Ascending aorta (tissue), 2 donors: ENCODE data around the gene PNO1. TPM values are rescaled to one million over a fixed set of nuclear protein-coding genes. Genes with fewer than 3 reads are reported as not detected.
"Not testable (repeated sequence)": the region's sequence is repeated elsewhere in the genome, so short reads cannot be mapped to it uniquely, and the experiment has no call there.

Experiments used
- DNase-seq, 2 donors: peaks; one replicate each; pipeline ENCODE4 v3.0.0-alpha.2; 2019; ENCODE audit warnings: low spot score in 2 of 2
- H3K27ac ChIP-seq, 2 donors: fragments of 200-600 bp; sonication (generic); one replicate each; pipeline ENCODE4 v1.5.1; 2016 to 2017; ENCODE audit warnings: mild to moderate bottlenecking in 1 of 2
- H3K27me3 ChIP-seq: fragments of 200-600 bp; sonication (generic); one replicate; pipeline ENCODE4 v1.5.1; 2017
- H3K36me3 ChIP-seq, 2 donors: fragments of 200-600 bp; sonication (generic); one replicate each; pipeline ENCODE4 v1.5.1; 2016
- H3K4me1 ChIP-seq, 2 donors: fragments of 200-600 bp; sonication (generic); one replicate each; pipeline ENCODE4 v1.5.1; 2016 to 2017; ENCODE audit warnings: mild to moderate bottlenecking in 1 of 2
- H3K4me3 ChIP-seq, 2 donors: fragments of 200-600 bp; sonication (generic); one replicate each; pipeline ENCODE4 v1.5.1; 2016 to 2017; ENCODE audit warnings: mild to moderate bottlenecking in 1 of 2
- H3K9me3 ChIP-seq, 2 donors: fragments of 200-600 bp; sonication (generic); one replicate each; pipeline ENCODE4 v1.5.1; 2016
- intact Hi-C: fragments of 100-400 bp; cut with DNase I; formaldehyde crosslinking; loops from one replicate; pipeline ENCODE4 v1.15.1; 2023
- total RNA-seq: library from RNA; depleted of rRNA; stranded (reverse); fragments of >200 nt; gene quantifications from one replicate; pipeline ENCODE4 v1.1.0, GENCODE V29; 2016
- TF ChIP-seq, protein P1 (sequence below), 3 experiments: fragments of 200-600 bp in 2 of 3; fragments of 450-650 bp in 1 of 3; sonication (generic) in 2 of 3; IDR thresholded peaks; one replicate each; pipeline ENCODE4 v1.5.1; 2016 to 2019; ENCODE audit warnings: antibody characterized with exemption in 3 of 3, mild to moderate bottlenecking in 1 of 3, moderate library complexity in 1 of 3

The PNO1 gene
- total RNA-seq, 1 donor from 2014 or later, result 5.4 TPM

GRCh38 chr2:68171684-68172083 is 14.0 kb downstream of the PNO1 start:
- Histone ChIP-seq H3K27ac (no peak overlapping the region), H3K4me3 (no peak overlapping the region), H3K9me3 (no peaks in the 10 kb centered on the region), H3K36me3 (peaks cover 9 to 28% of the 10 kb centered on the region in 2 donors), H3K27me3 (no peaks in the 10 kb centered on the region), H3K4me1 (no peaks in the 10 kb centered on the region)
- TF ChIP-seq, protein P1, sequence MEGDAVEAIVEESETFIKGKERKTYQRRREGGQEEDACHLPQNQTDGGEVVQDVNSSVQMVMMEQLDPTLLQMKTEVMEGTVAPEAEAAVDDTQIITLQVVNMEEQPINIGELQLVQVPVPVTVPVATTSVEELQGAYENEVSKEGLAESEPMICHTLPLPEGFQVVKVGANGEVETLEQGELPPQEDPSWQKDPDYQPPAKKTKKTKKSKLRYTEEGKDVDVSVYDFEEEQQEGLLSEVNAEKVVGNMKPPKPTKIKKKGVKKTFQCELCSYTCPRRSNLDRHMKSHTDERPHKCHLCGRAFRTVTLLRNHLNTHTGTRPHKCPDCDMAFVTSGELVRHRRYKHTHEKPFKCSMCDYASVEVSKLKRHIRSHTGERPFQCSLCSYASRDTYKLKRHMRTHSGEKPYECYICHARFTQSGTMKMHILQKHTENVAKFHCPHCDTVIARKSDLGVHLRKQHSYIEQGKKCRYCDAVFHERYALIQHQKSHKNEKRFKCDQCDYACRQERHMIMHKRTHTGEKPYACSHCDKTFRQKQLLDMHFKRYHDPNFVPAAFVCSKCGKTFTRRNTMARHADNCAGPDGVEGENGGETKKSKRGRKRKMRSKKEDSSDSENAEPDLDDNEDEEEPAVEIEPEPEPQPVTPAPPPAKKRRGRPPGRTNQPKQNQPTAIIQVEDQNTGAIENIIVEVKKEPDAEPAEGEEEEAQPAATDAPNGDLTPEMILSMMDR (IDR thresholded peaks at IDR 0.05), result no peak
- intact Hi-C loops, result no loop called here
- no peak for DNase-seq

DNA sequence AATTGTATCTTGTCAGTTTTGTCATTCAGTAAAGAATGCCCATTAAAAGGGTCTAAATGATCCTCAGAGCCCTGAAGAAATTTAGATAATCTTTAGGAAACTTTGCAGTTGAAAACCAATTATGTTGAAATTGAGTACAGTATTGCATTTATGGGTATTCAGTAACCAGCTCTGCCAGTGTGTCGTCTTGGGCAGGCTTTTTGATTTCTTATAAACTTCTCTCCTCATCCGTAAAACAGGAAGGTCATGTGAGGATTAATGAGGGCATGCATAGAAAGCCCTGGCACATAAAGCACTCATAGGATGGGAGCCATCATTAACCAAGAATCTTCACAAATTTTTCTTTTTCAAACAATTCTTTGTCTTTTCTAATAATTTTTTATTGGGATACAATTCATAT is 14.8 kb downstream of the PNO1 start:
- TF ChIP-seq, protein P1 (IDR thresholded peaks at IDR 0.05), result no peak
- Histone ChIP-seq H3K4me1 (no peaks in the 10 kb centered on the region), H3K4me3 (no peak overlapping the region), H3K27ac (no peak overlapping the region), H3K27me3 (no peaks in the 10 kb centered on the region), H3K9me3 (no peaks in the 10 kb centered on the region), H3K36me3 (peaks cover 9 to 22% of the 10 kb centered on the region in 2 donors)
- intact Hi-C loops, result no loop called here
- no peak for DNase-seq

- H3K36me3 ChIP-seq, result peaks cover 9 to 27% of the 10 kb centered on the region in 2 donors
- intact Hi-C loops, result no loop called here
These were observed 15.5 kb downstream of the PNO1 start for GRCh38 chr2:68172990-68173700.

DNA sequence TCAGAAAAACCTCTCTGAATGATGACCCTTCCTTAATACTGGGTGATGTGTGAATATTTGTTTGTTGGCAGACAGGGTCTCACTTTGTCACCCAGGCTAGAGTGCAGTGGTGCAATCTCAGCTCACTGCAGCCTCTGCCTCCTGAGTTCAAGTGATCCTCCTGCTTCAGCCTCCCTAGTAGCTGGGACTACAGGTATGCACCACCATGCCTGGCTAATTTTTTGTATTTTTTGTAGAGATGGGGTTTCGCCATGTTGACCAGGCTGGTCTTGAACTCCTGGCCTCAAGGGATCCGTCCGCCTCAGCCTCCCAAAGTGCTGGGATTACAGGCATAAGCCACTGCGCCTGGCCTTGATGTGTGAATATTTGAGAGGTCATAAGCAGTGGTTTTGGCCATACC is 17.5 kb downstream of the PNO1 start:
- H3K4me1 ChIP-seq, H3K27ac ChIP-seq, DNase-seq, H3K4me3 ChIP-seq, H3K9me3 ChIP-seq, H3K27me3 ChIP-seq, intact Hi-C loops: not testable (repeated sequence)
- H3K36me3 ChIP-seq, result peaks cover 12 to 28% of the 10 kb centered on the region in 2 donors

More at GRCh38 chr2:68172990-68173700, 15.5 kb downstream of the PNO1 start:
- DNase-seq, result no peak
- Histone ChIP-seq H3K9me3 (no peaks in the 10 kb centered on the region), H3K27me3 (no peaks in the 10 kb centered on the region), H3K4me3 (no peak overlapping the region), H3K4me1 (no peaks in the 10 kb centered on the region), H3K27ac (no peak overlapping the region)
- TF ChIP-seq, protein P1 (IDR thresholded peaks at IDR 0.05), result no peak

- H3K9me3 ChIP-seq, result no peaks in the 10 kb centered on the region
- no peak overlapping the region for H3K4me3 ChIP-seq
- TF ChIP-seq, protein P1 (IDR thresholded peaks at IDR 0.05), result no peak
- DNase-seq, result no peak
- H3K4me1 ChIP-seq, result no peaks in the 10 kb centered on the region
- intact Hi-C loops, result no loop called here
- H3K27ac ChIP-seq, result no peak overlapping the region
- H3K27me3 ChIP-seq, result no peaks in the 10 kb centered on the region
- H3K36me3 ChIP-seq, result peaks cover 12 to 38% of the 10 kb centered on the region in 2 donors
These were observed 19.0 kb downstream of the PNO1 start for GRCh38 chr2:68176657-68177056.

GRCh38 chr2:68177541-68177940 is 19.9 kb downstream of the PNO1 start:
- Histone ChIP-seq H3K9me3 (no peaks in the 10 kb centered on the region), H3K27ac (no peak overlapping the region), H3K27me3 (no peaks in the 10 kb centered on the region), H3K4me1 (no peaks in the 10 kb centered on the region), H3K4me3 (no peak overlapping the region), H3K36me3 (peaks cover 7 to 38% of the 10 kb centered on the region in 2 donors)
- no peak for DNase-seq
- TF ChIP-seq, protein P1 (IDR thresholded peaks at IDR 0.05), result no peak
- intact Hi-C loops, result no loop called here
